Measurements from ENCODE around the gene ARL2BP. TPM values are rescaled to one million over a fixed set of nuclear protein-coding genes. Genes with fewer than 3 reads are reported as not detected.

The ARL2BP gene
- total RNA-seq, 4 donors from 2014 or later = 44.5 to 75.1 (median 54.6) TPM

DNA sequence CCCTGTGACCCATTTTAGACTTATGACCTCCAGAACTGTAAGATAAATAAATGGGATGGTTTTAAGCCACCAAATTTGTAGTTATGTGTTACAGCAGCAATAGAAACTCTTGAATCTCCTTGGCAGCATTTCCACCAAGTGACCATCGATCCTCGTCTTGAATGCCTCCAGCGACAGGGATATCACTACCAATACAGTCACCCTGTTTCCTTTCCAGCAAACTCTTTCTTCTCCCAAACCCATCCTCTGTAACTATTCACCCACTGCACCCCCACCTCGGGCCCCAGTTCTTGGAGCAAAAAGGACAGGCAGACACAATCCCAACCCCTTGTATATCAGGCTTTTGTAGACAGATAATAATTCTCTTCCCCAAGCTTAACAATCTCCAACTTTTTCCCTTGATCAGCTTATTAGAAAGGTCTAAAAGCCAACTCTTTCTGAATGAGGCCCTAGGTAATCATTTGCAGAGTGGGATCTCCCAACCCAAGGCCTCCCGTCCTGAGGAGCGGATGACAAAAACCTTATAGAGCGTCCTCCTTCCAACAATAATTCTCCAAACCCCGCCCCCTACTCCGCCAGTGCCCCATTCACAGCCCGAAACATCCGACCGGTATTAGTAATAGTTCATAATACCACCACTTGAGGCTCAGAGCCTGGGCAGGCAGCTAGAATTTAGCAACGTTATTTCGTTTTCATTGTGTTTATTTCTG lies 54.1 kb downstream of the ARL2BP start:
- Histone ChIP-seq H3K4me3 (peak overlapping the region; percentile 20 to 61 (median 52)), H3K9me3 (no peaks in the 10 kb centered on the region), H3K4me1 (peaks cover 5 to 35% (median 17%) of the 10 kb centered on the region in 3 donors), H3K27me3 (no peaks in the 10 kb centered on the region), H3K36me3 (no peaks in the 10 kb centered on the region), H3K27ac (peak overlapping the region; percentile 75 to 96 (median 92))
- WGBS, 2 donors = 15 to 16% methylated on average over 14 of the region's 14 CpGs
- intact Hi-C loops (cut with DNase I) = no loop called here
- TF ChIP-seq, protein P1, sequence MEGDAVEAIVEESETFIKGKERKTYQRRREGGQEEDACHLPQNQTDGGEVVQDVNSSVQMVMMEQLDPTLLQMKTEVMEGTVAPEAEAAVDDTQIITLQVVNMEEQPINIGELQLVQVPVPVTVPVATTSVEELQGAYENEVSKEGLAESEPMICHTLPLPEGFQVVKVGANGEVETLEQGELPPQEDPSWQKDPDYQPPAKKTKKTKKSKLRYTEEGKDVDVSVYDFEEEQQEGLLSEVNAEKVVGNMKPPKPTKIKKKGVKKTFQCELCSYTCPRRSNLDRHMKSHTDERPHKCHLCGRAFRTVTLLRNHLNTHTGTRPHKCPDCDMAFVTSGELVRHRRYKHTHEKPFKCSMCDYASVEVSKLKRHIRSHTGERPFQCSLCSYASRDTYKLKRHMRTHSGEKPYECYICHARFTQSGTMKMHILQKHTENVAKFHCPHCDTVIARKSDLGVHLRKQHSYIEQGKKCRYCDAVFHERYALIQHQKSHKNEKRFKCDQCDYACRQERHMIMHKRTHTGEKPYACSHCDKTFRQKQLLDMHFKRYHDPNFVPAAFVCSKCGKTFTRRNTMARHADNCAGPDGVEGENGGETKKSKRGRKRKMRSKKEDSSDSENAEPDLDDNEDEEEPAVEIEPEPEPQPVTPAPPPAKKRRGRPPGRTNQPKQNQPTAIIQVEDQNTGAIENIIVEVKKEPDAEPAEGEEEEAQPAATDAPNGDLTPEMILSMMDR (IDR thresholded peaks at IDR 0.05) = peak in 1 of 6 experiments; percentile 21
- TF ChIP-seq POLR2A (IDR thresholded peaks at IDR 0.05) = no peak
- no peak for DNase-seq

DNA sequence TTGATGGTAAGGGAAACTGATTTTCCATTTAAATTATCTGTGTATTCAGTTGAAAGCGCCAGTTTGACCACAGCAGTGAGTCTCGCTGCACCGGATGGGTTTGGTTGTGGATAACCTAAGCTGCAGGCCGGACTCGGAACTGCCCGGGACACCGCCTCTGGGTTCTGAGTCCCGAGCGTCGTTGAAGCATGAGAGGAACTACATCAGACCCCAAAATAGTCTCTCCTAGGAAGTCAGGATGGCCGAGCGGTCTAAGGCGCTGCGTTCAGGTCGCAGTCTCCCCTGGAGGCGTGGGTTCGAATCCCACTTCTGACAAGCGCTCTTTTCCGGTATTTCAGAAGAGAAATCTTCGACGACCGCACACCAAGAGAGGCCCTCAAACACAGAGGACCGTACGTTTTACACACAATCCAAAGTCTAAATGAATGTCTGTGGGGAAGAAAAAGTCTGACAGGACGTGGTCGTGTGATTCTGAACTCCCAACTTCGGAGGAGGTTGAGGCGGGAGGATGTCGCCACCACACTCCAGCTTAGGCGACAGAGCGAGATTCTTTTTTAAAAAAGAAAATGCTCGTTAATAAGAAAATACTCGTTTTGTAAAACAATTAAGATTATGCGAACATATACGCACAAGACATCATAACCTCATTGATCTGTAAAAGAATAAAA lies 54.8 kb downstream of the ARL2BP start:
- TF ChIP-seq, protein P1 (IDR thresholded peaks at IDR 0.05) = peak in 4 of 6 experiments; percentile 35 to 61 (median 54)
- TF ChIP-seq POLR2A (IDR thresholded peaks at IDR 0.05) = peak in 1 of 4 donors; percentile 39

DNA sequence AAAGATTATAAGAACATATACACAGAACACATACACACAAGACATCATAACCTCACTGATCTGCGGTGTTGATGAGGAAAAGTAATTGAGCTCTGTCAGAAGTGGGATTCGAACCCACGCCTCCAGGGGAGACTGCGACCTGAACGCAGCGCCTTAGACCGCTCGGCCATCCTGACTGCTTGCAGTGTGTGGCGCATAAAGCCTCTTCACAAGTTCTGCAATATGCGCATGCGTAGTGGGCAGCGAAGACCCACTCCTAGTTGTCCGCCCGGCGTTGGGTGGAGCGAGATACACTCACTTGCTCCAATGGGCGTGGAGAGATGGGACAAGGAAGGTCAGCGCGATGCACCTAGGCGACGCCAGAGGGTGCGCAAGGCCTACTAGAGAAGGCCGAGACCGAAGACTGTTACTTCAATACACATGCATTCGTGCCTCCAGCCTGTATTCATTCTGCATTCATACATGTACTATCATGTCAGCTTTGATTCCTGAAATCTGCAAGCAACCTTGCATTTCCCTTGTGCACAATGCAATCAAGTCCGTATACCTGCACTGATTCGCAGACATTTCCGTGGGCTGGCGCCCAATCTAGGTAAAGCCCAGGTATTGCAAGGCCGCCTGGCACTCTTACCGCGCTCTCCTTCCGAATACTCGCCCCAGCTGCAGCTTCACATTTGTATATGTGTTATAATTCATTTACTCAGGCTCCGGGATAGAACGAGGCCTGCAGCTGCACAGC lies 55.5 kb downstream of the ARL2BP start:
- Histone ChIP-seq H3K4me1 (peaks cover 12 to 49% (median 24%) of the 10 kb centered on the region in 3 donors), H3K4me3 (peak overlapping the region; percentile 20 to 61 (median 52)), H3K27me3 (no peaks in the 10 kb centered on the region), H3K9me3 (no peaks in the 10 kb centered on the region), H3K27ac (peak overlapping the region; percentile 75 to 96 (median 92)), H3K36me3 (no peaks in the 10 kb centered on the region)
- DNase-seq = peak; percentile 92
- TF ChIP-seq, protein P1 (IDR thresholded peaks at IDR 0.05) = peak; percentile 88 to 99 (median 98)
- peak in 1 of 4 donors; percentile 80 for TF ChIP-seq POLR2A (IDR thresholded peaks at IDR 0.05)
- 3 to 9% methylated on average over 20 to 25 of the region's 36 CpGs for WGBS, 2 donors
- intact Hi-C loops (cut with DNase I) = loop anchor here (2.0 to 10.0 kb wide), 2 partner anchors 116 to 224 kb away; no protein-coding TSS in a partner anchor

More for the DNA sequence above, 54.8 kb downstream of the ARL2BP start:
- Histone ChIP-seq H3K27me3 (no peaks in the 10 kb centered on the region), H3K36me3 (no peaks in the 10 kb centered on the region), H3K4me1 (peaks cover 7 to 42% (median 23%) of the 10 kb centered on the region in 3 donors), H3K9me3 (no peaks in the 10 kb centered on the region), H3K4me3 (peak overlapping the region; percentile 20 to 61 (median 52)), H3K27ac (peak overlapping the region; percentile 75 to 96 (median 92))
- DNase-seq = peak; percentile 29
- intact Hi-C loops (cut with DNase I) = loop anchor here (2.0 to 10.0 kb wide), 2 partner anchors 117 to 225 kb away; no protein-coding TSS in a partner anchor
- 1% methylated on average over 25 to 30 of the region's 35 CpGs for WGBS, 2 donors

DNA sequence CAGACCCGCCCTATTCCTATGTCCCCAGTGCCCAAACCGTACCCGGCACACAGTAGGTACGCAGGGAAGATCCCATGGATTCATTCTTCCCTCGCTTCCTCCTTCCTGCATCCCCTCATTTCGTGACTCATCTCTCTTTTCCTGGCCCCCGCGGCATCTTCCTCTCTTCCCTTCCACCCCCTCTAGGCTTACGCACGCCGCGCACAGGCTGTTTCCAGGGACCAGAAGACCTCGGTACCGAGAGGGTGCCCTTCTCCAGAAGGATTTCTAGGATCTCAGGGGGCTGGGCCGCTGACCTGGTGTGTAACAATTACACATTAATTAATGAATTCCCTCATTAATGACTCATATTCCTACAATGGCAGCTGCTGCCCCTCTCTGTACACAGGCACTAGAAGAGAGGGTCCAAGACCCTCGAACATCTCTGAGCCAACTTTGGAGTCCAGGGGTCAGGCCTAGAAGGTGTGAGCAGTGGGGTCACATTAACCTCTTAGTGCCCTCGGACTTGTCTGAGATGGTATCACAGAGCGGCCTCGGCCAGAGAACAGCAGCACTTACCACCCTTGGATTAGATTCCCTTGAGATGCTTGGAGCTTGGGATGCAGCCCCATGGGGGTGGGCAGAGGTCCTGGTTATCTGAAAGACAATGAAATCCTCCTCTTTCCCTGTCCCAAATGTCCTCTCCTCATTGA lies 56.2 kb downstream of the ARL2BP start:
- Histone ChIP-seq H3K9me3 (no peaks in the 10 kb centered on the region), H3K36me3 (no peaks in the 10 kb centered on the region), H3K27ac (peak overlapping the region in 3 of 4 donors; percentile 49 to 89 (median 60)), H3K27me3 (no peaks in the 10 kb centered on the region), H3K4me3 (peak overlapping the region in 3 of 4 donors; percentile 15 to 61 (median 32)), H3K4me1 (peaks cover 12 to 50% (median 24%) of the 10 kb centered on the region in 3 donors)
- DNase-seq = no peak
- WGBS, 2 donors = 36 to 38% methylated on average over 16 to 19 of the region's 19 CpGs
- intact Hi-C loops (cut with DNase I) = loop anchor here (2.0 to 10.0 kb wide), 2 partner anchors 116 to 224 kb away; no protein-coding TSS in a partner anchor
- TF ChIP-seq, protein P1 (IDR thresholded peaks at IDR 0.05) = no peak
- TF ChIP-seq POLR2A (IDR thresholded peaks at IDR 0.05) = no peak

Other genes starting within 250 kb of the ARL2BP start
- 10 to 100 TPM; 12.2 to 21.4 (median 17.8) TPM for gene CPNE2, start 152.7 kb upstream of the ARL2BP start, total RNA-seq
- 10 to 100 TPM; 40.7 to 65.6 (median 51.3) TPM for gene PSME3IP1, start 59.2 kb upstream of the ARL2BP start, total RNA-seq
- gene RSPRY1, start 58.9 kb upstream of the ARL2BP start, total RNA-seq = 10 to 100 TPM; 13.7 to 27.2 (median 23.1) TPM
- 10 to 100 TPM; 15.5 to 38.5 (median 31.5) TPM for gene PLLP, start 39.4 kb downstream of the ARL2BP start, total RNA-seq
- 1 to 10 TPM in 1 of 4 donors, under 1 TPM in 3; 0.09 to 1.6 (median 0.38) TPM for gene CCL22, start 113.5 kb downstream of the ARL2BP start, total RNA-seq
- 10 to 100 TPM in 1 of 4 donors, 1 to 10 TPM in 3; 3.3 to 14.8 (median 7.4) TPM for gene CX3CL1, start 127.2 kb downstream of the ARL2BP start, total RNA-seq
- gene CCL17, start 159.5 kb downstream of the ARL2BP start, total RNA-seq = 1 to 10 TPM in 1 of 4 donors, under 1 TPM in 1, not detected in 2; 0.64 to 1.3 TPM
- 10 to 100 TPM; 30.5 to 42.9 (median 33.5) TPM for gene CIAPIN1, start 202.1 kb downstream of the ARL2BP start, total RNA-seq
- 10 to 100 TPM; 43.6 to 62.0 (median 53.4) TPM for gene COQ9, start 202.2 kb downstream of the ARL2BP start, total RNA-seq
- gene POLR2C, start 217.4 kb downstream of the ARL2BP start, total RNA-seq = 10 to 100 TPM; 58.8 to 86.8 (median 71.1) TPM
- 10 to 100 TPM; 20.7 to 42.7 (median 28.8) TPM for gene DOK4, start 241.2 kb downstream of the ARL2BP start, total RNA-seq

All from esophagus squamous epithelium (tissue), 5 donors.